Kidney (tissue), 14 donors: ENCODE results near the gene NAB2. TPM values are rescaled to one million over a fixed set of nuclear protein-coding genes. Genes with fewer than 3 reads are reported as not detected.

Experiments
- DNase-seq, 5 donors: peaks; one replicate each; pipeline ENCODE4 v3.0.0-alpha.2; 2013 to 2020
- FAIRE-seq: peaks from 2 replicates; lab custom pipeline; 2012; peaks lifted over from hg19 to GRCh38; lab: Jason Lieb, UNC
- H3K27ac ChIP-seq, 2 donors: one replicate each; pipeline ENCODE4 v1.7.0; 2013; ENCODE audit warnings: low read depth in 2 of 2, low read length in 2 of 2, inconsistent platforms in 1 of 2
- H3K27me3 ChIP-seq: one replicate; pipeline ENCODE4 v1.7.1; 2013; ENCODE audit warnings: low read length, inconsistent platforms; ENCODE audit not compliant: control insufficient read depth, insufficient read depth
- H3K36me3 ChIP-seq, 3 donors: one replicate each; pipeline versions ENCODE4 v1.7.0 to v1.7.1; 2013; ENCODE audit warnings: low read length in 3 of 3, control low read depth in 1 of 3, inconsistent platforms in 1 of 3; ENCODE audit not compliant: insufficient read depth in 3 of 3, control insufficient read depth in 2 of 3
- H3K4me1 ChIP-seq, 3 donors: one replicate each; pipeline versions ENCODE4 v1.7.0 to v1.7.1; 2013; ENCODE audit warnings: low read length in 3 of 3, inconsistent platforms in 1 of 3, low read depth in 1 of 3; ENCODE audit not compliant: control insufficient read depth in 2 of 3, insufficient read depth in 2 of 3
- H3K4me3 ChIP-seq, 3 donors: one replicate each; pipeline versions ENCODE4 v1.7.0 to v1.8.1; 2013; ENCODE audit warnings: low read length in 3 of 3, control low read depth in 1 of 3, inconsistent platforms in 1 of 3
- H3K9ac ChIP-seq, 3 donors: one replicate each; pipeline versions ENCODE4 v1.7.0 to v1.7.1; 2013; ENCODE audit warnings: low read length in 3 of 3, control low read depth in 1 of 3, inconsistent platforms in 1 of 3
- H3K9me3 ChIP-seq, 3 donors: one replicate each; pipeline versions ENCODE4 v1.7.0 to v1.7.1; 2013; ENCODE audit warnings: low read length in 3 of 3, control low read depth in 1 of 3, inconsistent platforms in 1 of 3; ENCODE audit not compliant: control insufficient read depth in 2 of 3, insufficient read depth in 1 of 3
- CTCF ChIP-seq: IDR thresholded peaks from 3 replicates; pipeline ENCODE4 v1.5.1; 2012; ENCODE audit warnings: mild to moderate bottlenecking, moderate library complexity, borderline replicate concordance; ENCODE audit not compliant: insufficient read depth; ENCODE audit errors: extremely low read depth
- intact Hi-C: fragments of 100-400 bp; cut with DNase I; formaldehyde crosslinking; loops from one replicate; pipeline ENCODE4 v1.11.1; 2022
- polyA plus RNA-seq: library from polyadenylated mRNA; stranded (reverse); fragments of 350-450 nt; fragmentation: Illumina TruSeq; extraction: RNeasy Lipid Tissue Mini Kit (QIAGEN cat#74804); gene quantifications from one replicate; pipeline ENCODE4 v1.2.3, GENCODE V29; 2014; ENCODE audit warnings: low read depth, low replicate concordance; ENCODE audit not compliant: insufficient read depth
- total RNA-seq: library from RNA; stranded (reverse); fragmentation: NEBNext Ultra II Directional; extraction: Animal tissue kit (Norgen Biotek cat#: 25700); gene quantifications from one replicate; pipeline ENCODE4 v1.2.1, GENCODE V29; 2021
- donor health status: control.
- donor health status: control.
- donor health status: control.
- donor health status: control.
- donor health status: control.
- donor health status: DM: yes; HTN: yes; CAD: no.
- donor health status: Normal renal cell carcinoma (clear cell type).

NAB2 gene
- total and polyA plus RNA-seq, 2 donors from 2014 or later, result 13.9 to 28.0 TPM

GRCh38 chr12:57106021-57106708, 17.3 kb downstream of the NAB2 start:
- no peak for FAIRE-seq
- DNase-seq, result no peak
- Histone ChIP-seq H3K9me3 (no peaks in the 10 kb centered on the region), H3K4me3 (no peak overlapping the region), H3K9ac (no peak overlapping the region), H3K4me1 (peaks cover 0 to 15% (median 8%) of the 10 kb centered on the region in 3 donors), H3K27me3 (no peaks in the 10 kb centered on the region), H3K27ac (no peak overlapping the region), H3K36me3 (peaks cover 0 to 31% (median 29%) of the 10 kb centered on the region in 3 donors)
- TF ChIP-seq CTCF, result no peak
- intact Hi-C loops, result no loop called here

- Histone ChIP-seq H3K27ac (no peak overlapping the region), H3K36me3 (peaks cover 0 to 29% (median 28%) of the 10 kb centered on the region in 3 donors), H3K27me3 (no peaks in the 10 kb centered on the region), H3K9me3 (no peaks in the 10 kb centered on the region), H3K9ac (no peak overlapping the region), H3K4me3 (no peak overlapping the region), H3K4me1 (peaks cover 0 to 15% (median 8%) of the 10 kb centered on the region in 3 donors)
- intact Hi-C loops, result no loop called here
- no peak for FAIRE-seq
- DNase-seq, result no peak
- TF ChIP-seq CTCF, result no peak
Measured at GRCh38 chr12:57107456-57108155, 18.7 kb downstream of the NAB2 start.

GRCh38 chr12:57109207-57110103, 20.5 kb downstream of the NAB2 start:
- peak overlapping the region in 2 of 3 donors; percentile 50 to 98 for H3K9ac ChIP-seq
- peak overlapping the region in 1 of 2 donors; percentile 100 for H3K27ac ChIP-seq
- intact Hi-C loops, result loop anchor here (5.0 kb wide), 1 partner anchor 42 kb away; no protein-coding TSS in a partner anchor

More at GRCh38 chr12:57109207-57110103, 20.5 kb downstream of the NAB2 start:
- peak overlapping the region; percentile 24 to 93 (median 87) for H3K4me3 ChIP-seq
- H3K9me3 ChIP-seq, result no peaks in the 10 kb centered on the region
- FAIRE-seq, result no peak
- DNase-seq, result no peak
- TF ChIP-seq CTCF, result no peak
- H3K27me3 ChIP-seq, result no peaks in the 10 kb centered on the region
- H3K4me1 ChIP-seq, result peaks cover 0 to 17% (median 8%) of the 10 kb centered on the region in 3 donors
- H3K36me3 ChIP-seq, result peaks cover 0 to 26% (median 19%) of the 10 kb centered on the region in 3 donors
